Activated naive CD4-positive, alpha-beta T cell treated with anti-CD3 and anti-CD28 coated beads for 36 hours (primary cell): ENCODE results near the gene WDR7. TPM values are rescaled to one million over a fixed set of nuclear protein-coding genes. Genes with fewer than 3 reads are reported as not detected.

ENCODE experiments used
- CTCF ChIA-PET: fragments of 350-600 bp; sonication (Branson Sonifier 250); formaldehyde crosslinking; loops from one replicate; lab custom pipeline; 2021; ENCODE audit warnings: antibody characterized with exemption; lab: Charles Lee
- DNase-seq: peaks from one replicate; pipeline ENCODE4 v3.0.0-alpha.2; 2020
- H3K27ac Mint-ChIP-seq: one replicate; pipeline ENCODE4 v1.8.0; 2021; ENCODE audit warnings: mild to moderate bottlenecking, mixed read lengths
- H3K27me3 Mint-ChIP-seq: one replicate; pipeline ENCODE4 v1.8.0; 2021; ENCODE audit warnings: low read depth, mixed read lengths
- H3K36me3 Mint-ChIP-seq: one replicate; pipeline ENCODE4 v1.8.0; 2021; ENCODE audit warnings: low read depth, mixed read lengths
- H3K4me1 Mint-ChIP-seq: one replicate; pipeline ENCODE4 v1.8.0; 2021; ENCODE audit warnings: low read depth, mixed read lengths
- H3K4me3 Mint-ChIP-seq: one replicate; pipeline ENCODE4 v1.8.0; 2021; ENCODE audit warnings: mild to moderate bottlenecking, moderate library complexity, mixed read lengths
- H3K9me3 Mint-ChIP-seq: one replicate; pipeline ENCODE4 v1.8.0; 2021; ENCODE audit warnings: mixed read lengths
- intact Hi-C: fragments of 100-400 bp; cut with micrococcal nuclease; formaldehyde crosslinking; loops from one replicate; pipeline ENCODE4 v1.15.1; 2023
- total RNA-seq, 2 experiments: library from RNA; stranded (reverse); gene quantifications; one replicate each; pipeline ENCODE4 v1.2.3, GENCODE V29; 2021

The WDR7 gene
- total RNA-seq, 2 experiments from 2014 or later, result 17.3 to 19.5 TPM

DNA sequence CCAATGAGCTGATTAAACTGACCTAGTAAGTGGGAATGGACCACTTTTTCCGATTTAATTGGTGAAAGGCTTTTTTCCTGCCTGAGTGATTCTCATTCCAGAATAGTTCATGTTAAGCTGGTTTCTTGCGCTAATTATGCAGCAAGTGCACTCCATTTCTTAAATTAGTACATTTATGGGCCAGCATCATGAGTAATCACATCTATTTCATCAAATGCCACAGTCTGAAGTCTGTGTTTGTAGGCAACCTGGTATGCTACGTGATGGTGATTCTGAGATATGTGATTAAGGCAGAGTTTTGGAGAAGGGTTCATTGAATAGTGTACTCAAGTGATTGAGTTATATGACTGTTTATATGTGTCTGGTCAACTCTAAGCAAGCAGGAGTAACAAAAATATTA, 367.7 kb downstream of the WDR7 start:
- CTCF ChIA-PET, result no interaction called here
- DNase-seq, result no peak
- intact Hi-C loops, result no loop called here
- Mint-ChIP-seq H3K27ac (no peak overlapping the region), H3K36me3 (peaks cover 13% of the 10 kb centered on the region), H3K27me3 (no peaks in the 10 kb centered on the region), H3K4me1 (peaks cover 23% of the 10 kb centered on the region), H3K4me3 (no peak overlapping the region), H3K9me3 (no peaks in the 10 kb centered on the region)

DNA sequence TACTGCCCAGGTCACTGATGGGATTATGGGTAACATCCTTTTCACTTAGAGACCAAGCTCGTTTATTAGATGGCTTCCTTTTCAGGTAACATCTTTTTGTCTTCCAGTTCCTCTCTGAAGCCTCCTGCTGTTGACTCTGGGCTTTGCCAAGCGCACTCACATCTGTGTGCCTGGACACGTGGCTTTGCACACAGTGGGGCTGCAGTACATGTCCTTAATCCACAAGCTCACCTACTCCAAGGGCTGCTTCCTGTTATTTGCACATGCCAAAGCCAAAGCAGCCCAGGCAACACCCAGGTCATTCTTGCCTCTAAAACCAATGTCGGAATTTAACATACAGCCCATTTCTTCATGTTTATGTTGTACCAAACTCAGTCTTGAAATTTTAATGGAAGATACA, 371.6 kb downstream of the WDR7 start:
- no peak overlapping the region for H3K27ac Mint-ChIP-seq
- H3K4me1 Mint-ChIP-seq, result peaks cover 7% of the 10 kb centered on the region
- H3K4me3 Mint-ChIP-seq, result no peak overlapping the region
- H3K27me3 Mint-ChIP-seq, result no peaks in the 10 kb centered on the region
- CTCF ChIA-PET, result interaction anchor here (0.7 kb wide), 1 partner anchor 15 kb away, joined by 3 read pairs; no protein-coding TSS in a partner anchor
- H3K9me3 Mint-ChIP-seq, result no peaks in the 10 kb centered on the region
- DNase-seq, result no peak
- H3K36me3 Mint-ChIP-seq, result peaks cover 29% of the 10 kb centered on the region
- intact Hi-C loops, result no loop called here

DNA sequence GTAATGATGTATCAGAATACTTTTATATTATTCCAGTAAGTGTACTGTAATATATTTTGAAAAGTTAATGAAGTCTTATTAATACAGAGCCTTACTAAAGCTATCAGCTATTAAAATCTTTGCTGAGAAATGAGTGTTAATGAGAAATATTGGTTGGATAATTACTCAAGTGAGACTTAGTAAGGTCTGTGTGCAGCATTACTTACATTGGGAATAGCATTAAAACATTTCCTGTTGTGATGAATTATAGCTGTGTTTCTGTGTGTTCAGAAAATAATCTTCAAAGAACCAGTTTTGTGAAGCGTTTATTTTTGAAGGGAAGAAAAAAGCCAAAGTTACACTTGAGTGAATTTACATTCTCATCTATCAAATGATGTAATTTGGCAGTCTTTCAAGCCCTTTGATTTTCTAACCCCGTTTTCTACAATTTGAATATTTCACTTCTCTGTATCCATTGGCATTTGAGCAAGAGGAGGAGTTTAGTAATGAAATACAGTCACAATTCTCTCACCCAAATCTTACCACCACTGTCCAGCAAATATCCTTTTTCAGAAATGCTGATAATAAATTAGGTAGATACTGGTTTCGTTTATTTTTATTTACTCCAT, 372.2 kb downstream of the WDR7 start:
- H3K36me3 Mint-ChIP-seq, result peaks cover 31% of the 10 kb centered on the region
- DNase-seq, result no peak
- CTCF ChIA-PET, result no interaction called here
- H3K9me3 Mint-ChIP-seq, result no peaks in the 10 kb centered on the region
- no peaks in the 10 kb centered on the region for H3K27me3 Mint-ChIP-seq
- H3K4me1 Mint-ChIP-seq, result peaks cover 2% of the 10 kb centered on the region
- intact Hi-C loops, result no loop called here
- H3K4me3 Mint-ChIP-seq, result no peak overlapping the region
- H3K27ac Mint-ChIP-seq, result no peak overlapping the region

DNA sequence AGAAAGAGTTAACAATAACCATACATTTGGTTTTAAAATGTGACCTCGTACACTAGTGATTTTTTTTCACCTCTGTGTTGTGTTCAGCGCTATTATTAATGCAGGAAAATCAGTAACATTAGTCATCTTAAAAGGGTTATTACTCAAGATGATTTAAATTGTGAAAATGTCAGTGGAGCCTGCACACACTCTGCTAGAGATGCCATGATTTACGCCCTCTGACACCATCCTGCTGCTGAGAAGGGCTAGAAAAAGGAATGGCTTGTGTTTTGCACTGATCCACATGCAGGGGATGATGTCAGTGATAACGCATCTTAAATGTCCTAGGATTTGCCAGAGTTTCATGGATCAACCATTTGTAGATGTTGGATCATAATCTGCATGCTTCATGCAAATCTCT, 374.4 kb downstream of the WDR7 start:
- no peak for DNase-seq
- H3K9me3 Mint-ChIP-seq, result no peaks in the 10 kb centered on the region
- H3K27ac Mint-ChIP-seq, result no peak overlapping the region
- intact Hi-C loops, result no loop called here
- peaks cover 36% of the 10 kb centered on the region for H3K36me3 Mint-ChIP-seq
- CTCF ChIA-PET, result interaction anchor here (0.8 kb wide), 1 partner anchor 307 kb away, joined by 3 read pairs; no protein-coding TSS in a partner anchor
- H3K4me3 Mint-ChIP-seq, result no peak overlapping the region
- H3K27me3 Mint-ChIP-seq, result no peaks in the 10 kb centered on the region
- H3K4me1 Mint-ChIP-seq, result peaks cover 2% of the 10 kb centered on the region

DNA sequence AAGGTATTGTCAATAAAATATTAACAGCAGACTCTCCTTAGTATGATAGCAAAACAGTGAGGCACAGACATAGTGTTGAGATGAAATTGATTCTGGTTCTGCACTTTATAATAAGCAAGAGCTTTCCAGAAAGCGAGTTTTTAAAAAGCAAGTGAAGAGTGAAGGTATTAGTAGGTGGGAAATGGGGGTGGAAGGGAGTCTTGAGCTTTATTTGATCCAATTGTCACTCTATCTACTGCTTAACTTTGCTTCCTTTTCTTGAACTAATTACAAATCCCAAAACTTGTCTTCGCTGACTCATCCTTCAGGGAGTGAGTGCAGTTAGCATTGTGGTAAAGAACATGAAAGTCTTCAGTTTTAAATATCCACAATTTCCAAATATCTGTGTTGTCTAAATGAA, 375.2 kb downstream of the WDR7 start:
- DNase-seq, result no peak
- peaks cover 34% of the 10 kb centered on the region for H3K36me3 Mint-ChIP-seq
- no peaks in the 10 kb centered on the region for H3K27me3 Mint-ChIP-seq
- peaks cover 2% of the 10 kb centered on the region for H3K4me1 Mint-ChIP-seq
- H3K4me3 Mint-ChIP-seq, result no peak overlapping the region
- intact Hi-C loops, result no loop called here
- H3K27ac Mint-ChIP-seq, result no peak overlapping the region
- H3K9me3 Mint-ChIP-seq, result no peaks in the 10 kb centered on the region
- CTCF ChIA-PET, result interaction anchor here (0.5 kb wide), 1 partner anchor 46 kb away, joined by 3 read pairs; no protein-coding TSS in a partner anchor

DNA sequence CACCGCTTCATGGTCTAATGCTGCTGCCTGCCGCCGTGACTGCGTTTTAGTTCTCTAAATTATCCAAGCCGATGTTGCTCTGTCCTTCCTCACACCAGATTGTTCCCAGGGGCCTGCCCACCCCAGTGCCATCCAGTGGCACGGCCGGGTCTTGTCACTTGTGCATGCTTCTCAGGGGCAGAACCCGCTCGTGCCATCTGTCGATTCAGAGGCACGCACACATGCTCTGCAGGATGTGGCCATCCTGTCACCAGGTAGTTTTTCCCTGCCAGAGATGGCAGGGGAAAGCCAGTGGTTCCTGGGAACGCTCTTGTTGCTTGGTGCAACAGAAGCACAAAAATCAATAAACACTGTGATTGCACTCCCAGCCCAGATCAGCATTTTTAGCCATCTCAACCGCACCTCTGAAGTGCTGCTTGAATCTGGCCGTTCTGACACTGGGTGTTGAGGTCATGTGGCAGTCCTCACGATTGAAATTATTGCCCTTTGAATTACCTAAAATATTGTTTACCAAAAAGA, 376.1 kb downstream of the WDR7 start:
- H3K4me3 Mint-ChIP-seq, result no peak overlapping the region
- intact Hi-C loops, result no loop called here
- CTCF ChIA-PET, result no interaction called here
- DNase-seq, result no peak
- H3K4me1 Mint-ChIP-seq, result peaks cover 2% of the 10 kb centered on the region
- H3K27me3 Mint-ChIP-seq, result no peaks in the 10 kb centered on the region
- H3K9me3 Mint-ChIP-seq, result no peaks in the 10 kb centered on the region
- H3K27ac Mint-ChIP-seq, result no peak overlapping the region
- peaks cover 35% of the 10 kb centered on the region for H3K36me3 Mint-ChIP-seq

DNA sequence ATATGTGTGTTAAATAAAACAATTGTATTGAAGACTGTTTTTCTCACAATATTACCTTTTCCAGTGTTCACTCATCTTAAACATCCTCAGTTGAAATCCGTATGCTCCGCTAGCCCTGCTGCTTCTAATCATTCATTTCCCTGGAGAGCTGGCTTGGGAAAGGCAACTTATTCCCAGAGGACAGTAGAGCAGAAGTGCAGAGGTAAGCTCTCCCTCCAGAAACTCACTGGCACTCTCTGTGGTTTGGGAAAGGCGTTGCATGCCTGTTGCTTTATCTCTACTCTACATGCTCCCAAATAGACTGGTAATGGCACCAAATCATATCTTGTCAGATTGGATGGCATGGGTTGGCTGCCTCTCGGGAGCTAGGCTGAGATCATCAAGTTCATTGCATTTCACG, 378.6 kb downstream of the WDR7 start:
- Mint-ChIP-seq H3K4me3 (no peak overlapping the region), H3K4me1 (peaks cover 2% of the 10 kb centered on the region), H3K9me3 (no peaks in the 10 kb centered on the region), H3K27me3 (no peaks in the 10 kb centered on the region), H3K36me3 (peaks cover 33% of the 10 kb centered on the region), H3K27ac (no peak overlapping the region)
- CTCF ChIA-PET, result interaction anchor here (0.7 kb wide), 1 partner anchor 10 kb away, joined by 3 read pairs; no protein-coding TSS in a partner anchor
- intact Hi-C loops, result no loop called here
- no peak for DNase-seq

DNA sequence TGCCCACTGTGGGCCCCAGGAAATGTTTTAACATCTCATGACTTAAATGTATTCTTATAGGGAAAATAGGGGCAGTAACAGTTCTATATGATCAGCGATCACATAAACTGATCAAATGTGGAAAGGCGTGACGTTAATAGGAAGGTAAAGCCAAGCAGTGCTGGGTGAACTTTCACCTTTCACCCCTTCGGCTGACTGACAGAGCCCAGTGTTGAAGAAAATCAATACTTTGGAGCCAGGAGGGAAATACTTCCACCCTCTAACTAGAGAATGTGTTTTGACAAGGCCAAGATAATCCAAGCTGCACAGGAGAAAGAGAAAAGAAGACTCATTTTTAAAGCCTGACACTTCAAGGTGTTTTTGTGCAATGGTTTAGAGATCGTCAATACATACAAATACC, 379.3 kb downstream of the WDR7 start:
- H3K4me1 Mint-ChIP-seq, result peaks cover 2% of the 10 kb centered on the region
- peaks cover 33% of the 10 kb centered on the region for H3K36me3 Mint-ChIP-seq
- intact Hi-C loops, result no loop called here
- DNase-seq, result no peak
- CTCF ChIA-PET, result interaction anchor here (0.7 kb wide), 1 partner anchor 282 kb away, joined by 3 read pairs; no protein-coding TSS in a partner anchor
- no peak overlapping the region for H3K4me3 Mint-ChIP-seq
- no peaks in the 10 kb centered on the region for H3K9me3 Mint-ChIP-seq
- no peak overlapping the region for H3K27ac Mint-ChIP-seq
- no peaks in the 10 kb centered on the region for H3K27me3 Mint-ChIP-seq

DNA sequence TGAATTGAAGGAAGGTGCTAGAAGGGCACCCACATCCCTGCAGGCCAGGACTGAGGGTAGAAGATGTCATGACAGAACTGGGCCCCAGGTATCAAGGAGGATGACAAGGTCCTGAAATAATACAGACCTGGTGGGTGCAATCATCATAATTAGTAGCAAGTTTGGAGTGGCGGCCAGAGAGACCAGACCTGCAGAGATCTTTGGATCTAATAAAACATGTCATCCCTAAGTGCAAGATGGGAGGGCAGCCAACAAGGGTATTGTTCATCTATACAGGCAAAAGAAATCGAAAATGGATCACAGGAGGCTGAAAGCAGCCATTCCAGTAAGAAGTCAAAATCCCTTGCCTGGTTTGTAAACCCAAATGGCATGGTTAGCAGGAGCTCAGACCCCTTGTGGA, 384.4 kb downstream of the WDR7 start:
- CTCF ChIA-PET, result no interaction called here
- intact Hi-C loops, result no loop called here
- no peaks in the 10 kb centered on the region for H3K4me1 Mint-ChIP-seq
- H3K9me3 Mint-ChIP-seq, result no peaks in the 10 kb centered on the region
- DNase-seq, result no peak
- H3K4me3 Mint-ChIP-seq, result no peak overlapping the region
- peaks cover 3% of the 10 kb centered on the region for H3K27me3 Mint-ChIP-seq
- peaks cover 8% of the 10 kb centered on the region for H3K36me3 Mint-ChIP-seq
- H3K27ac Mint-ChIP-seq, result no peak overlapping the region

DNA sequence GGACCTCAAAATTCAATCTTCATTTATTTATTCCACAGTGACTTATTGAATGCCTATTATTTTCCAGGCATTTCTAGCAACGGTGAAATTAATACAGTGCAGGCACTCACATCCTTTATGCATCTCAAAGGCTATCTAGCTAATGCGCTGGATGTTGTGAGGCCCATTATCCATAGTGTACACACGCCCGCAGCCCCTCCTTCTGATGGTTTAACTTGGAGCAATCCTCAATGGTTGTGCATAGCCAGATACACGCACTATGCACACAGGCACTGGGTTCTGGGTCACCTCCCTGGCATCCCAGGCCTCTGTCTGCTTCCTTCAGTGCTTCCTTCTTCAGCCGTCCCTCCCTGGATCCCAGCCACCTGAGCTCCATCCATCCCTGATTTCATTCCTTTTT, 387.2 kb downstream of the WDR7 start:
- Mint-ChIP-seq H3K27me3 (peaks cover 3% of the 10 kb centered on the region), H3K4me1 (no peaks in the 10 kb centered on the region), H3K9me3 (no peaks in the 10 kb centered on the region), H3K27ac (no peak overlapping the region), H3K4me3 (no peak overlapping the region), H3K36me3 (no peaks in the 10 kb centered on the region)
- no peak for DNase-seq
- CTCF ChIA-PET, result interaction anchor here (0.6 kb wide), 1 partner anchor 16 kb away, joined by 3 read pairs; no protein-coding TSS in a partner anchor
- intact Hi-C loops, result no loop called here

DNA sequence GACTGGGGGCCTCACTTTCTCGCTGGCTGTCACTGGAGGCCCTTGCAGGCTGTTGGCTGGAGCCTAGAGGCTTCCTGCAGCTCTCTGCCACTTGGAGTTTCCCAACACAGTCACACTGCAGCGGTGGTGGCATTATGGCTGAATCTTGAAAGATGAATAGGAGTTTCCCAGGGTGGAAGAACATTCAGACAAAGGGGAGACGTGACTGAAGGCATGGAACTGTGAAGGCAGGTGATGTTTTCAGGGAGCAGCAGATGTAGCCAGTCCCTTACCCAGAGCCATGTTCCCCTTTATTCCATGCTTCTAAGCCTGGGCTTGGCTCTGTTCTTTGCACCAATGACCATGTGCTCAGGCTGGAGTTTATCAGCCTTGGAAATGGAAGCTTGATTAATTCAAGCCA, 389.0 kb downstream of the WDR7 start:
- CTCF ChIA-PET, result interaction anchor here (0.7 kb wide), 1 partner anchor 25 kb away, joined by 4 read pairs; no protein-coding TSS in a partner anchor
- H3K27me3 Mint-ChIP-seq, result peaks cover 3% of the 10 kb centered on the region
- intact Hi-C loops, result no loop called here
- no peak for DNase-seq
- H3K4me3 Mint-ChIP-seq, result no peak overlapping the region
- no peaks in the 10 kb centered on the region for H3K36me3 Mint-ChIP-seq
- no peaks in the 10 kb centered on the region for H3K4me1 Mint-ChIP-seq
- H3K27ac Mint-ChIP-seq, result no peak overlapping the region
- H3K9me3 Mint-ChIP-seq, result no peaks in the 10 kb centered on the region

DNA sequence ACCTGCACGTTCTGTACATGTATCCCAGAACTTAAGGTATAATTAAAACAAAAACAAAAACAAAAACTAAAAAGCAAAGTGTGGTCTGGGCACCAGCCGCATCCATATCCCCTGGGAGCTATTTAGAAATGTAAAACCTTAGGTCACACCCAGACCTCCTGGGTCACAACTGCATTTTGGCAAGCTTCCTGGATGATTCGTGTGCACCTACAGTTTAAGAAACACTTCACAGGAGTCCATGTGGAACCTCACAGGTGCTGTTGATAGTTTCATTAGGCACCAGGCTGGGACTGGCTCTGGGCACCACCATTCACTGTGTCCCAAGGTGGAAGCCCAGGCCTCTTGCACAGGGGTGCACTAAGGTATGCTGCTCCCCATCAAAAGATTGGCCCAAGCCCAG, 392.1 kb downstream of the WDR7 start:
- Mint-ChIP-seq H3K4me1 (no peaks in the 10 kb centered on the region), H3K27me3 (peaks cover 3% of the 10 kb centered on the region), H3K9me3 (no peaks in the 10 kb centered on the region), H3K36me3 (no peaks in the 10 kb centered on the region), H3K27ac (no peak overlapping the region), H3K4me3 (no peak overlapping the region)
- CTCF ChIA-PET, result no interaction called here
- intact Hi-C loops, result no loop called here
- no peak for DNase-seq

DNA sequence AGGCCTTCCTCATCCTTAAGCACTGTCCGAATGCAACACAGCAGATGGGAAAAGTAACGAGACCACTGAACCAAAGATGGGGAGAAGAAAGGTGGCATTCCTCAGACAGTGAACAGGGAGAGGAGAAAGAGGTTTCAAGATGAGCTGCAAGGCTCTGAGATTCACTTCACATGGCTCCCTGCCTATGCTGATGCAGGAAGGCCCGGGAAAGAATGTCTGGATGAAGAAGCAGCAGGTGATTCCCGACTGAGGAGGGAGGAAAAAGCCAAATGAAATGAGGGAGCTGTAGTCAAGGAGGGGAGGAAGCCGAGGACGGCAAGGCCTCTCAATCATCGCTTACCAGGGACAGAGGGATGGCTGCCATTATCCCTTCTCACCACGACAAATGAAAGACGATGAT, 397.2 kb downstream of the WDR7 start:
- intact Hi-C loops, result no loop called here
- Mint-ChIP-seq H3K9me3 (no peaks in the 10 kb centered on the region), H3K4me3 (no peak overlapping the region), H3K27me3 (no peaks in the 10 kb centered on the region), H3K4me1 (no peaks in the 10 kb centered on the region), H3K36me3 (no peaks in the 10 kb centered on the region), H3K27ac (no peak overlapping the region)
- DNase-seq, result no peak
- CTCF ChIA-PET, result no interaction called here
